ENCODE results near the gene TRPM7. TPM values are rescaled to one million over a fixed set of nuclear protein-coding genes. Genes with fewer than 3 reads are reported as not detected.
A peak's percentile ranks its signal among the peaks of the same experiment; 100 is the strongest.

TRPM7 gene
- total and polyA plus RNA-seq, 9 of the 15 experiments (the other 6 are each of a cell fraction or from before 2014, with no cell fraction given), result 12.3 to 59.2 (median 31.5) TPM

DNA sequence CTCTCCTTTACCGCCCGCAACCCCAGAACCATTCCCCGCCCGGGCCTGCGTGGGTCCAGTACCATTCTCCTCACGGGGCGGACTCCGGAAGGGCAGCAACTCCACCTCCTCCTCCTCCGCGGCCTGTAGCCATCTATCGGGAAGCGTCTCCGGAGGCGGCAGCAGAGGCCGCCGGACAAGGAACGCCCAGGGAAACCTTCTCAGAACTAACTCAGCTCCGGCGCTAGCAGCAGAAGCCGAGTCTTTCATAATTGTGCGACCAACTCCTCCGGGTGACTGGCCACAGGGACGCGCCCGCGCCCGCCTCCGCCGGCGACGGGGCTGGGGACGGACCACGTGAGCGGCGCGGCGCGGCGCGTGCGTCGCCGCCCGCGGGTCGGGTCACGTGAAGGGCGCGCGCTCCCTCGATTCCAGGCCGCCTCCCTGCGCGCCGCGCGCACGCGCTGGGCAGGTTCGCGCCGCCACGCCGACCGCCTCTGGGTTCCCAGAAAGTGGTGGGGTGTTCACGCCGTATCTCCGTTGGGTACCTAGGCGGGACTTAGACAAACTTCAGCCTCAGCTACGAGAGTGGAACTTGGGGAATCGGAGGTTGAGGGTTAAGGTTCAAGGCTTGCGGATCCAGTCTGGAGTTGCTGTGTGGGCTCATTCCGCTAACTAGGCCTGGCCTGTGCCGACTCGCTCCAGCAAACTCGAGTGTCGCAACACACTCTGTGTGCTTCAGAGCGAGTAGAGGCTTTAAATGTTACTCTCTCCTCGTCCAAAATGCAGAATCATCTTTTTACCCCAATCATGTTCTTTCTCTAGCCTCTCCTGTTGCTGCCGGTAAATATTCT lies at the start of gene TRPM7 (continued):
- TF ChIP-seq KLF16 (IDR thresholded peaks at IDR 0.05) (no peak), KHSRP (IDR thresholded peaks at IDR 0.05) (no peak), CBFA2T3 (IDR thresholded peaks at IDR 0.05) (no peak), TAF15 (IDR thresholded peaks at IDR 0.05; ENCODE audit: low read depth, low read length) (no peak), ETV1 (tag; conservative IDR thresholded peaks at IDR 0.05; ENCODE audit: low read depth) (peak; percentile 76), ZNF184 (CRISPR knock-in tag; IDR thresholded peaks at IDR 0.05) (no peak), NBN (IDR thresholded peaks at IDR 0.05; ENCODE audit: low read depth) (peak; percentile 85), ETS2 (tag; IDR thresholded peaks at IDR 0.05; ENCODE audit: borderline replicate concordance, poor library complexity, severe bottlenecking) (no peak), KLF10 (CRISPR knock-in tag; IDR thresholded peaks at IDR 0.05) (no peak), HEY1 (CRISPR knock-in tag; IDR thresholded peaks at IDR 0.05; ENCODE audit: borderline replicate concordance) (no peak), ZSCAN29 (IDR thresholded peaks at IDR 0.05) (peak; percentile 21), ZNF212 (CRISPR knock-in tag; IDR thresholded peaks at IDR 0.05) (0 out of 2 replicates have a peak, but pooled peaks have one; percentile 35), NRF1 (conservative IDR thresholded peaks at IDR 0.05 in 1 of 2, IDR thresholded peaks at IDR 0.05 in 1 of 2) (peak; percentile 93 to 95), RFX7 (CRISPR knock-in tag; IDR thresholded peaks at IDR 0.05) (no peak), RBM25 (IDR thresholded peaks at IDR 0.05; ENCODE audit: low read depth, low read length, severe bottlenecking) (no peak), BHLHE40 (IDR thresholded peaks at IDR 0.05; ENCODE audit: low read length) (peak; percentile 98), ZNF507 (tag; conservative IDR thresholded peaks at IDR 0.05) (no peak), MTF1 (CRISPR knock-in tag; IDR thresholded peaks at IDR 0.05; ENCODE audit: borderline replicate concordance) (no peak)
- TF ChIP-seq, protein P1, sequence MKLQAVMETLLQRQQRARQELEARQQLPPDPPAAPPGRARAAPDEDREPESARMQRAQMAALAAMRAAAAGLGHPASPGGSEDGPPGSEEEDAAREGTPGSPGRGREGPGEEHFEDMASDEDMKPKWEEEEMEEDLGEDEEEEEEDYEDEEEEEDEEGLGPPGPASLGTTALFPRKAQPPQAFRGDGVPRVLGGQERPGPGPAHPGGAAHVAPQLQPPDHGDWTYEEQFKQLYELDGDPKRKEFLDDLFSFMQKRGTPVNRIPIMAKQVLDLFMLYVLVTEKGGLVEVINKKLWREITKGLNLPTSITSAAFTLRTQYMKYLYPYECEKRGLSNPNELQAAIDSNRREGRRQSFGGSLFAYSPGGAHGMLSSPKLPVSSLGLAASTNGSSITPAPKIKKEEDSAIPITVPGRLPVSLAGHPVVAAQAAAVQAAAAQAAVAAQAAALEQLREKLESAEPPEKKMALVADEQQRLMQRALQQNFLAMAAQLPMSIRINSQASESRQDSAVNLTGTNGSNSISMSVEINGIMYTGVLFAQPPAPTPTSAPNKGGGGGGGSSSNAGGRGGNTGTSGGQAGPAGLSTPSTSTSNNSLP (IDR thresholded peaks at IDR 0.05; ENCODE audit: borderline replicate concordance, low read depth, low read length), result no peak
- TF ChIP-seq, protein P2, sequence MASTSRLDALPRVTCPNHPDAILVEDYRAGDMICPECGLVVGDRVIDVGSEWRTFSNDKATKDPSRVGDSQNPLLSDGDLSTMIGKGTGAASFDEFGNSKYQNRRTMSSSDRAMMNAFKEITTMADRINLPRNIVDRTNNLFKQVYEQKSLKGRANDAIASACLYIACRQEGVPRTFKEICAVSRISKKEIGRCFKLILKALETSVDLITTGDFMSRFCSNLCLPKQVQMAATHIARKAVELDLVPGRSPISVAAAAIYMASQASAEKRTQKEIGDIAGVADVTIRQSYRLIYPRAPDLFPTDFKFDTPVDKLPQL (IDR thresholded peaks at IDR 0.05; ENCODE audit: extremely low read depth, insufficient read length), result no peak
- TF ChIP-seq, protein P3, sequence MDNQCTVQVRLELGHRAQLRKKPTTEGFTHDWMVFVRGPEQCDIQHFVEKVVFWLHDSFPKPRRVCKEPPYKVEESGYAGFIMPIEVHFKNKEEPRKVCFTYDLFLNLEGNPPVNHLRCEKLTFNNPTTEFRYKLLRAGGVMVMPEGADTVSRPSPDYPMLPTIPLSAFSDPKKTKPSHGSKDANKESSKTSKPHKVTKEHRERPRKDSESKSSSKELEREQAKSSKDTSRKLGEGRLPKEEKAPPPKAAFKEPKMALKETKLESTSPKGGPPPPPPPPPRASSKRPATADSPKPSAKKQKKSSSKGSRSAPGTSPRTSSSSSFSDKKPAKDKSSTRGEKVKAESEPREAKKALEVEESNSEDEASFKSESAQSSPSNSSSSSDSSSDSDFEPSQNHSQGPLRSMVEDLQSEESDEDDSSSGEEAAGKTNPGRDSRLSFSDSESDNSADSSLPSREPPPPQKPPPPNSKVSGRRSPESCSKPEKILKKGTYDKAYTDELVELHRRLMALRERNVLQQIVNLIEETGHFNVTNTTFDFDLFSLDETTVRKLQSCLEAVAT (IDR thresholded peaks at IDR 0.05), result peak in 1 of 2 experiments; percentile 69; a peak in 2 of 4 replicates
- TF ChIP-seq, protein P4, sequence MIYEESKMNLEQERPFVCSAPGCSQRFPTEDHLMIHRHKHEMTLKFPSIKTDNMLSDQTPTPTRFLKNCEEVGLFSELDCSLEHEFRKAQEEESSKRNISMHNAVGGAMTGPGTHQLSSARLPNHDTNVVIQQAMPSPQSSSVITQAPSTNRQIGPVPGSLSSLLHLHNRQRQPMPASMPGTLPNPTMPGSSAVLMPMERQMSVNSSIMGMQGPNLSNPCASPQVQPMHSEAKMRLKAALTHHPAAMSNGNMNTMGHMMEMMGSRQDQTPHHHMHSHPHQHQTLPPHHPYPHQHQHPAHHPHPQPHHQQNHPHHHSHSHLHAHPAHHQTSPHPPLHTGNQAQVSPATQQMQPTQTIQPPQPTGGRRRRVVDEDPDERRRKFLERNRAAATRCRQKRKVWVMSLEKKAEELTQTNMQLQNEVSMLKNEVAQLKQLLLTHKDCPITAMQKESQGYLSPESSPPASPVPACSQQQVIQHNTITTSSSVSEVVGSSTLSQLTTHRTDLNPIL (CRISPR knock-in tag; IDR thresholded peaks at IDR 0.05), result no peak
- TF ChIP-seq, protein P5, sequence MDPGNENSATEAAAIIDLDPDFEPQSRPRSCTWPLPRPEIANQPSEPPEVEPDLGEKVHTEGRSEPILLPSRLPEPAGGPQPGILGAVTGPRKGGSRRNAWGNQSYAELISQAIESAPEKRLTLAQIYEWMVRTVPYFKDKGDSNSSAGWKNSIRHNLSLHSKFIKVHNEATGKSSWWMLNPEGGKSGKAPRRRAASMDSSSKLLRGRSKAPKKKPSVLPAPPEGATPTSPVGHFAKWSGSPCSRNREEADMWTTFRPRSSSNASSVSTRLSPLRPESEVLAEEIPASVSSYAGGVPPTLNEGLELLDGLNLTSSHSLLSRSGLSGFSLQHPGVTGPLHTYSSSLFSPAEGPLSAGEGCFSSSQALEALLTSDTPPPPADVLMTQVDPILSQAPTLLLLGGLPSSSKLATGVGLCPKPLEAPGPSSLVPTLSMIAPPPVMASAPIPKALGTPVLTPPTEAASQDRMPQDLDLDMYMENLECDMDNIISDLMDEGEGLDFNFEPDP (CRISPR knock-in tag; IDR thresholded peaks at IDR 0.05), result no peak
